HepG2 (cell line): Measurements from ENCODE around the gene ATG2B.

ENCODE experiments used
- CBX1 ChIP-seq: IDR thresholded peaks from one replicate; pipeline ENCODE4 v1.6.1; 2016; ENCODE audit warnings: antibody characterized with exemption, low read depth
- GABPA ChIP-seq, 2 experiments: IDR thresholded peaks; 2 replicates each; pipeline ENCODE4 v1.6.1; 2011 to 2016; ENCODE audit warnings: low read depth in 2 of 2, low read length in 1 of 2, missing biosample characterization in 1 of 2, missing genetic modification characterization in 1 of 2
- KAT7 ChIP-seq: IDR thresholded peaks from 2 replicates; pipeline ENCODE4 v1.6.1; 2018; ENCODE audit warnings: borderline replicate concordance, missing compliant biosample characterization
- MAX ChIP-seq: IDR thresholded peaks from 2 replicates; pipeline ENCODE4 v1.6.1; 2012; ENCODE audit warnings: inconsistent platforms
- POLR2A ChIP-seq, 2 experiments: IDR thresholded peaks; 2 replicates each; pipeline ENCODE4 v1.6.1; 2011; ENCODE audit warnings: low read depth in 2 of 2, low read length in 2 of 2, mild to moderate bottlenecking in 1 of 2, moderate library complexity in 1 of 2; ENCODE audit not compliant: insufficient read depth in 1 of 2
- ZNF33A ChIP-seq: sonication (generic); formaldehyde crosslinking; IDR thresholded peaks from 2 replicates; pipeline ENCODE4 v1.5.1; 2020; ENCODE audit warnings: missing genetic modification reagents, mild to moderate bottlenecking, moderate library complexity, borderline replicate concordance
- ZNF644 ChIP-seq: IDR thresholded peaks from 2 replicates; pipeline ENCODE4 v1.6.1; 2016; ENCODE audit warnings: low read depth
- TF ChIP-seq, protein P1 (sequence below): fragments of 450-650 bp; IDR thresholded peaks from 2 replicates; pipeline ENCODE4 v1.6.1; 2017; ENCODE audit warnings: mild to moderate bottlenecking

DNA sequence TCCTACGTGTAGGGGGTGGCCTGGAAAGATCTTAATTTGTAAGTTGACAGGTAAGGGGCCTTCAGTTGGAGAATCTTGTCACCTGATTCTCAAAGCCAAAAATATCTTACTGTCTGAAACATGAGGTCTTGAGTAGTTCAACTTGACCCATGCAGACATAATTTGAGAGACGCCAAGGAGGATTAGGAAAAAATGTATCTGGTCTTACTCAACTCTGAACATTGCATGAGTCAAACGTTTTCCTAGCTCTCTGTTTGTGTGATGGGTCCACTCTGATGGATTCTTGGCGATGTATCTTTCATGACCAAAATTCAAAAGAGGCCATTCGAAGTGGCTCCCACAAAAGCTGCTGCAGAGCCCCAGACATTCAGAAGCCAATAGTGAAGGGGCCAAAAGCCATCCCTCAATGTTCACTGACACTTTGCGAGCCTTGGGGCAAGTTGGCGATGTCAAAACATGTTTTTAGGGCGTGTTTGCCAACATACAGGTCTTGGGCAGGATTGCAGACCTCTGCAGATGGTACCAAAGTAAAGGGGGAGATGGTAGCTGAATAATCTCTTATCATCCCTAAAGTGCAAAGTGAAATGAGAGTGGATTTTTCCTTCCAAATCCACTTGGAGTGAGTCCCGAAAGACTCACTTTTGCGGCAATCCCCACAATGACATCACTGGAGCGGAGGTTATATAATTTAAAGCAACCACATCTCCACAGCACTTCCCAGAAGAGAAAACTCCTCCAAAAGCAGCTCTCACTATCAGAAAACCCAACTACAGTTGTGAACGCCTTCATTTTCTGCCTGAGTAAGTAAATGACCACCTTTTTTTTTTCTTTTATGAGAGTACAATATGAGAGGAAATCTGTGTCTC, 107.4 kb downstream of the ATG2B start, which contains the start of gene BDKRB1:
- TF ChIP-seq POLR2A (IDR thresholded peaks at IDR 0.05; ENCODE audit: insufficient read depth in 1 of 2, low read depth in 2 of 2, low read length in 2 of 2) (no peak), GABPA (IDR thresholded peaks at IDR 0.05; ENCODE audit: low read depth, low read length) (no peak), GABPA (CRISPR knock-in tag; IDR thresholded peaks at IDR 0.05; ENCODE audit: low read depth) (no peak), ZNF33A (CRISPR knock-in tag) (no peak), CBX1 (no peak), KAT7 (CRISPR knock-in tag) (no peak), MAX (no peak), ZNF644 (no peak)
- TF ChIP-seq, protein P1, sequence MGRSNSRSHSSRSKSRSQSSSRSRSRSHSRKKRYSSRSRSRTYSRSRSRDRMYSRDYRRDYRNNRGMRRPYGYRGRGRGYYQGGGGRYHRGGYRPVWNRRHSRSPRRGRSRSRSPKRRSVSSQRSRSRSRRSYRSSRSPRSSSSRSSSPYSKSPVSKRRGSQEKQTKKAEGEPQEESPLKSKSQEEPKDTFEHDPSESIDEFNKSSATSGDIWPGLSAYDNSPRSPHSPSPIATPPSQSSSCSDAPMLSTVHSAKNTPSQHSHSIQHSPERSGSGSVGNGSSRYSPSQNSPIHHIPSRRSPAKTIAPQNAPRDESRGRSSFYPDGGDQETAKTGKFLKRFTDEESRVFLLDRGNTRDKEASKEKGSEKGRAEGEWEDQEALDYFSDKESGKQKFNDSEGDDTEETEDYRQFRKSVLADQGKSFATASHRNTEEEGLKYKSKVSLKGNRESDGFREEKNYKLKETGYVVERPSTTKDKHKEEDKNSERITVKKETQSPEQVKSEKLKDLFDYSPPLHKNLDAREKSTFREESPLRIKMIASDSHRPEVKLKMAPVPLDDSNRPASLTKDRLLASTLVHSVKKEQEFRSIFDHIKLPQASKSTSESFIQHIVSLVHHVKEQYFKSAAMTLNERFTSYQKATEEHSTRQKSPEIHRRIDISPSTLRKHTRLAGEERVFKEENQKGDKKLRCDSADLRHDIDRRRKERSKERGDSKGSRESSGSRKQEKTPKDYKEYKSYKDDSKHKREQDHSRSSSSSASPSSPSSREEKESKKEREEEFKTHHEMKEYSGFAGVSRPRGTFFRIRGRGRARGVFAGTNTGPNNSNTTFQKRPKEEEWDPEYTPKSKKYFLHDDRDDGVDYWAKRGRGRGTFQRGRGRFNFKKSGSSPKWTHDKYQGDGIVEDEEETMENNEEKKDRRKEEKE, result no peak
